ENCODE measurements around the gene CCDC57. TPM values are rescaled to one million over a fixed set of nuclear protein-coding genes. Genes with fewer than 3 reads are reported as not detected.

CCDC57 gene
- total and polyA plus RNA-seq, 9 of the 15 experiments (the other 6 are each of a cell fraction or from before 2014, with no cell fraction given), result 0.83 to 36.2 (median 13.6) TPM

- FAIRE-seq, result no peak
- H3K9ac ChIP-seq (ENCODE audit: insufficient read depth in 1 of 2, low read depth in 2 of 2, low read length in 2 of 2), result peak overlapping the region in 1 of 2 experiments; percentile 45; a peak in 1 of 4 replicates
Measured at GRCh38 chr17:82222816-82223215, 10.2 kb upstream of the CCDC57 start.

More at GRCh38 chr17:82222816-82223215, 10.2 kb upstream of the CCDC57 start:
- Histone ChIP-seq H4K20me1 (replicated peaks; ENCODE audit: control insufficient read depth, insufficient read depth, low read length) (no peaks in the 10 kb centered on the region), H3K4me1 (replicated peaks in 1 of 2; ENCODE audit: control insufficient read depth in 2 of 2, insufficient read depth in 2 of 2, low read length in 2 of 2) (peaks cover 11 to 61% of the 10 kb centered on the region in 2 experiments), H2AFZ (ENCODE audit: low read depth, low read length) (no peak overlapping the region), H3K9me1 (ENCODE audit: control insufficient read depth, insufficient read depth, low read length) (no peaks in the 10 kb centered on the region), H3K27ac (ENCODE audit: extremely low read depth, low read depth, low read length) (no peak overlapping the region), H3K9me3 (replicated peaks; ENCODE audit: control insufficient read depth, insufficient read depth, low read depth, low read length) (no peaks in the 10 kb centered on the region), H3K27me3 (ENCODE audit: control insufficient read depth in 2 of 2, insufficient read depth in 2 of 2, low read length in 2 of 2) (no peaks in the 10 kb centered on the region), H3K79me2 (ENCODE audit: control insufficient read depth, insufficient read depth, low read length) (no peaks in the 10 kb centered on the region; the same call in 2 of the 3 replicates), H3K4me3 (no peak overlapping the region), H3K36me3 (ENCODE audit: control insufficient read depth, insufficient read depth, low read length) (no peaks in the 10 kb centered on the region), H3K4me2 (ENCODE audit: insufficient read depth, low read length) (no peak overlapping the region)
- in situ Hi-C loops (cut with MboI), result no loop called here
- intact Hi-C loops (cut with micrococcal nuclease), result no loop called here
- 37% methylated on average over 10 of the region's 10 CpGs for WGBS (ENCODE audit: insufficient coverage, low coverage, missing lambda C conversion rate)
- ChIA-PET CTCF (ENCODE audit: low intra/inter-chr PET ratio) (no interaction called here), POLR2A (no interaction called here)
- BruUV-seq (replicated peaks), result no TSS peak
- no peak for TF ChIP-seq CEBPG (CRISPR knock-in tag; IDR thresholded peaks at IDR 0.05)
- peak in 1 of 2 experiments; percentile 73; a peak in 2 of 4 replicates for TF ChIP-seq CEBPG (tag; conservative IDR thresholded peaks at IDR 0.05 in 1 of 2, IDR thresholded peaks at IDR 0.05 in 1 of 2)
- TF ChIP-seq GTF3C2 (IDR thresholded peaks at IDR 0.05; ENCODE audit: borderline replicate concordance, extremely low read depth, insufficient read length), result no peak
- TF ChIP-seq ATF3 (IDR thresholded peaks at IDR 0.05), result peak; percentile 20; the same call in 1 of the 2 replicates
- TF ChIP-seq ATF3 (CRISPR knock-in tag; conservative IDR thresholded peaks at IDR 0.05), result no peak
- TF ChIP-seq VEZF1 (CRISPR knock-in tag; IDR thresholded peaks at IDR 0.05), result peak; percentile 38; the same call in 1 of the 2 replicates
- ATAC-seq (peak; percentile 60), DNase-seq (ENCODE audit: extremely low read depth in 1 of 4, low spot score in 3 of 4) (no peak)
